Activated CD4-positive, alpha-beta T cell treated with anti-CD3 and anti-CD28 coated beads, Interleukin-2, Interleukin-6, amounts not matched to agents 100 ng/mL and 50 ng/mL, durations not matched to agents 16 hours and 8 hours (primary cell): Measurements from ENCODE around the gene NYAP2.

ENCODE experiments used
- DNase-seq: peaks from one replicate; pipeline ENCODE4 v3.0.0-alpha.2; 2020

Gene NYAP2

GRCh38 chr2:225399504-225399903 is at the start of gene NYAP2:
TSS of gene NYAP2 (plus strand) at chr2:225399710. CDS start at chr2:225408881, 9,171 bp downstream.
- DNase-seq = no peak

GRCh38 chr2:225353579-225354085 is 45.9 kb upstream of the NYAP2 start:
- no peak for DNase-seq

- no peak for DNase-seq
These were observed 45.2 kb upstream of the NYAP2 start for GRCh38 chr2:225354281-225354774.

GRCh38 chr2:225355788-225356187 is 43.7 kb upstream of the NYAP2 start:
- no peak for DNase-seq

- no peak for DNase-seq
These were observed 32.8 kb upstream of the NYAP2 start for GRCh38 chr2:225366731-225367130.

- no peak for DNase-seq
These were observed 32.0 kb upstream of the NYAP2 start for GRCh38 chr2:225367482-225367881.

- DNase-seq = no peak
These were observed 20.5 kb upstream of the NYAP2 start for GRCh38 chr2:225378984-225379383.

GRCh38 chr2:225379856-225380255 is 19.7 kb upstream of the NYAP2 start:
- no peak for DNase-seq

GRCh38 chr2:225381609-225382008 is 17.9 kb upstream of the NYAP2 start:
- DNase-seq = no peak

GRCh38 chr2:225398372-225398771 is 1.1 kb upstream of the NYAP2 start:
- DNase-seq = no peak

GRCh38 chr2:225400060-225400511 is 576 bp downstream of the NYAP2 start:
- peak; percentile 18 for DNase-seq

- DNase-seq = no peak
These were observed 1.3 kb downstream of the NYAP2 start for GRCh38 chr2:225400546-225401400.

- DNase-seq = no peak
These were observed 2.8 kb downstream of the NYAP2 start for GRCh38 chr2:225402210-225402776.

GRCh38 chr2:225411452-225411851 is 11.9 kb downstream of the NYAP2 start:
- DNase-seq = no peak

- DNase-seq = no peak
These were observed 14.3 kb downstream of the NYAP2 start for GRCh38 chr2:225413786-225414185.

- no peak for DNase-seq
These were observed 15.4 kb downstream of the NYAP2 start for GRCh38 chr2:225414902-225415301.

- no peak for DNase-seq
These were observed 15.8 kb downstream of the NYAP2 start for GRCh38 chr2:225415341-225415740.

GRCh38 chr2:225415792-225416191 is 16.3 kb downstream of the NYAP2 start:
- DNase-seq = no peak

GRCh38 chr2:225416616-225417367 is 17.3 kb downstream of the NYAP2 start:
- DNase-seq = no peak

- no peak for DNase-seq
These were observed 19.5 kb downstream of the NYAP2 start for GRCh38 chr2:225419033-225419432.

- DNase-seq = no peak
These were observed 22.6 kb downstream of the NYAP2 start for GRCh38 chr2:225422145-225422544.

GRCh38 chr2:225425284-225425683 is 25.8 kb downstream of the NYAP2 start:
- no peak for DNase-seq

GRCh38 chr2:225428360-225428759 is 28.9 kb downstream of the NYAP2 start:
- DNase-seq = no peak
